Fibroblast of lung (primary cell): Measurements from ENCODE around the gene MROH8. TPM values are rescaled to one million over a fixed set of nuclear protein-coding genes. Genes with fewer than 3 reads are reported as not detected.

Experiments used
- DNase-seq, 2 donors: peaks; one replicate each; pipeline versions ENCODE4 v3.0.0 to v3.0.0-alpha.2; 2010; ENCODE audit warnings: low read depth in 2 of 2
- H2AFZ ChIP-seq: 2 replicates; pipeline ENCODE4 v1.5.1; 2012; ENCODE audit warnings: low read length, control low read depth, inconsistent platforms
- H3K27ac ChIP-seq: 2 replicates; pipeline ENCODE4 v1.5.1; 2011; ENCODE audit warnings: low read length, control low read depth; ENCODE audit not compliant: insufficient read depth
- H3K27me3 ChIP-seq: 2 replicates; pipeline ENCODE4 v1.5.1; 2011; ENCODE audit warnings: mild to moderate bottlenecking, low read length; ENCODE audit not compliant: control insufficient read depth, insufficient read depth
- H3K36me3 ChIP-seq: 2 replicates; pipeline ENCODE4 v1.5.1; 2011; ENCODE audit warnings: low read length; ENCODE audit not compliant: control insufficient read depth, insufficient read depth
- H3K4me1 ChIP-seq: 2 replicates; pipeline ENCODE4 v1.5.1; 2011; ENCODE audit warnings: low read length; ENCODE audit not compliant: control insufficient read depth, insufficient read depth; ENCODE audit errors: extremely low read depth
- H3K4me2 ChIP-seq: 2 replicates; pipeline ENCODE4 v1.5.1; 2011; ENCODE audit warnings: low read length, control low read depth; ENCODE audit not compliant: insufficient read depth; ENCODE audit errors: extremely low read depth
- H3K4me3 ChIP-seq, 4 experiments: fragments of 200-600 bp in 1 of 4; sonication (generic) in 1 of 4; replicated peaks in 1 of 4; 2 replicates each; pipeline ENCODE4 v1.5.1; 2011 to 2016; ENCODE audit warnings: low read length in 4 of 4, low read depth in 3 of 4, mild to moderate bottlenecking in 3 of 4, control low read depth in 2 of 4, inconsistent platforms in 1 of 4, mixed read lengths in 1 of 4; ENCODE audit not compliant: insufficient read depth in 1 of 4; ENCODE audit errors: control extremely low read depth in 1 of 4
- H3K79me2 ChIP-seq: 2 replicates; pipeline ENCODE4 v1.5.1; 2012; ENCODE audit warnings: mild to moderate bottlenecking, low read length, inconsistent platforms; ENCODE audit not compliant: control insufficient read depth, insufficient read depth
- H3K9ac ChIP-seq: 2 replicates; pipeline ENCODE4 v1.5.1; 2011; ENCODE audit warnings: mild to moderate bottlenecking, low read length, control low read depth; ENCODE audit not compliant: insufficient read depth
- H3K9me3 ChIP-seq: 2 replicates; pipeline ENCODE4 v1.5.1; 2012; ENCODE audit warnings: low read depth, low read length; ENCODE audit not compliant: control insufficient read depth, insufficient read depth
- H4K20me1 ChIP-seq: 2 replicates; pipeline ENCODE4 v1.5.1; 2011; ENCODE audit warnings: low read length; ENCODE audit not compliant: control insufficient read depth, insufficient read depth; ENCODE audit errors: extremely low read depth
- CTCF ChIP-seq, 2 donors: IDR thresholded peaks in 1 of 2; conservative IDR thresholded peaks in 1 of 2; 1 replicate in 1 of 2; 2 replicates in 1 of 2; pipeline ENCODE4 v1.5.1; 2011 to 2012; ENCODE audit warnings: low read length in 2 of 2, control low read depth in 1 of 2, inconsistent platforms in 1 of 2, low read depth in 1 of 2, mild to moderate bottlenecking in 1 of 2
- EZH2 ChIP-seq: IDR thresholded peaks from 2 replicates; pipeline ENCODE4 v1.5.1; 2012; ENCODE audit warnings: low read length, control low read depth, mild to moderate bottlenecking; ENCODE audit errors: missing control alignments
- polyA plus RNA-seq, 2 donors: library from polyadenylated mRNA; depleted of rRNA in 1 of 2; stranded (reverse) in 1 of 2; unstranded in 1 of 2; fragments of >200 nt; gene quantifications; 2 replicates each; pipeline ENCODE4 v1.2.1, GENCODE V29; 2011 to 2012; ENCODE audit warnings: missing spikeins in 1 of 2
- total RNA-seq: library from RNA; depleted of rRNA; stranded (reverse); fragments of >200 nt; gene quantifications from 2 replicates; pipeline ENCODE4 v1.2.1, GENCODE V29; 2014

Gene MROH8
- total and polyA plus RNA-seq, 2 donors (not counting 1 experiment from before 2014, with no cell fraction given) = 1.2 to 2.9 TPM

- no peaks in the 10 kb centered on the region for H4K20me1 ChIP-seq
- DNase-seq = no peak
- H3K4me1 ChIP-seq = no peaks in the 10 kb centered on the region
- H3K9me3 ChIP-seq = no peaks in the 10 kb centered on the region
- H3K27me3 ChIP-seq = no peaks in the 10 kb centered on the region
- TF ChIP-seq EZH2 (no peak), CTCF (conservative IDR thresholded peaks at IDR 0.05 in 1 of 2, IDR thresholded peaks at IDR 0.05 in 1 of 2; ENCODE audit: low read depth in 1 of 2, low read length in 2 of 2) (no peak)
- no peak overlapping the region for H3K27ac ChIP-seq
- no peak overlapping the region for H2AFZ ChIP-seq
- H3K4me2 ChIP-seq = no peak overlapping the region
- no peaks in the 10 kb centered on the region for H3K36me3 ChIP-seq
- H3K9ac ChIP-seq = no peak overlapping the region
- H3K4me3 ChIP-seq = no peak overlapping the region
- H3K79me2 ChIP-seq = no peaks in the 10 kb centered on the region
Observed at GRCh38 chr20:37161830-37162549, 17.4 kb downstream of the MROH8 start.

GRCh38 chr20:37160683-37161082 is 18.7 kb downstream of the MROH8 start:
- no peak overlapping the region for H3K4me3 ChIP-seq

GRCh38 chr20:37158248-37158647 is 21.1 kb downstream of the MROH8 start:
- H3K9ac ChIP-seq = no peak overlapping the region
- H3K27ac ChIP-seq = no peak overlapping the region
- TF ChIP-seq CTCF (conservative IDR thresholded peaks at IDR 0.05 in 1 of 2, IDR thresholded peaks at IDR 0.05 in 1 of 2; ENCODE audit: low read depth in 1 of 2, low read length in 2 of 2) (no peak), EZH2 (no peak)

More at GRCh38 chr20:37160683-37161082, 18.7 kb downstream of the MROH8 start:
- no peak for TF ChIP-seq CTCF (conservative IDR thresholded peaks at IDR 0.05 in 1 of 2, IDR thresholded peaks at IDR 0.05 in 1 of 2; ENCODE audit: low read depth in 1 of 2, low read length in 2 of 2)
- TF ChIP-seq EZH2 = no peak
- no peak overlapping the region for H3K27ac ChIP-seq
- H3K36me3 ChIP-seq = no peaks in the 10 kb centered on the region
- no peaks in the 10 kb centered on the region for H3K79me2 ChIP-seq
- H3K27me3 ChIP-seq = no peaks in the 10 kb centered on the region
- no peak overlapping the region for H2AFZ ChIP-seq
- no peak overlapping the region for H3K9ac ChIP-seq
- no peaks in the 10 kb centered on the region for H3K9me3 ChIP-seq
- H3K4me2 ChIP-seq = no peak overlapping the region
- H3K4me1 ChIP-seq = no peaks in the 10 kb centered on the region
- no peak for DNase-seq
- H4K20me1 ChIP-seq = no peaks in the 10 kb centered on the region

More at GRCh38 chr20:37158248-37158647, 21.1 kb downstream of the MROH8 start:
- Histone ChIP-seq H3K79me2 (no peaks in the 10 kb centered on the region), H3K27me3 (no peaks in the 10 kb centered on the region), H3K4me2 (no peak overlapping the region), H2AFZ (no peak overlapping the region), H3K4me1 (no peaks in the 10 kb centered on the region), H4K20me1 (no peaks in the 10 kb centered on the region), H3K4me3 (no peak overlapping the region), H3K9me3 (no peaks in the 10 kb centered on the region), H3K36me3 (no peaks in the 10 kb centered on the region)
- DNase-seq = no peak
